K562 (cell line): ENCODE measurements around the gene SVBP. TPM values are rescaled to one million over a fixed set of nuclear protein-coding genes. Genes with fewer than 3 reads are reported as not detected.
A peak's percentile ranks its signal among the peaks of the same experiment; 100 is the strongest.

ENCODE experiments used
- ATAC-seq: fragments of 200-7000 bp; cut with Tn5 transposase; 3 replicates; pipeline ENCODE4 v1.9.1; 2020; ENCODE audit warnings: moderate library complexity
- BruUV-seq: library from RNA; stranded (reverse); fragments of 400-500 nt; replicated peaks from 2 replicates; lab custom pipeline; 2021; lab: Mats Ljungman, UMichigan
- CTCF ChIA-PET: fragments of 300-600 bp; formaldehyde crosslinking; extraction: SDS; loops from one replicate; lab custom pipeline; 2021; ENCODE audit warnings: low intra/inter-chr PET ratio; lab: Yijun Ruan, JAX
- POLR2A ChIA-PET: fragments of 300-600, 350-650 bp; sonication (Branson Sonifier 250); formaldehyde crosslinking; extraction: SDS; loops from one replicate; lab custom pipeline; 2021; ENCODE audit warnings: antibody characterized with exemption, inconsistent platforms; lab: Yijun Ruan, JAX
- DNase-seq, 4 experiments: peaks; one replicate each; pipeline versions ENCODE4 v3.0.0 to v3.0.0-alpha.2; 2011 to 2018; ENCODE audit warnings: low spot score in 3 of 4, mixed read lengths in 3 of 4; ENCODE audit errors: extremely low read depth in 1 of 4
- FAIRE-seq: peaks from 2 replicates; lab custom pipeline; 2011; peaks lifted over from hg19 to GRCh38; lab: Jason Lieb, UNC
- H2AFZ ChIP-seq: 2 replicates; pipeline ENCODE4 v1.6.0; 2011; ENCODE audit warnings: low read depth, low read length, control low read depth, inconsistent platforms
- H3K27ac ChIP-seq: fragments of 200-600 bp; 3 replicates; pipeline ENCODE4 v1.8.0; 2011; ENCODE audit warnings: low read depth, mild to moderate bottlenecking, control low read depth, inconsistent platforms, low read length, moderate library complexity, mixed read lengths; ENCODE audit errors: extremely low read depth
- H3K27me3 ChIP-seq, 2 experiments: fragments of 300-600 bp in 1 of 2; 2 replicates in 1 of 2; 3 replicates in 1 of 2; pipeline versions ENCODE4 v1.6.0 to v1.8.0; 2011; ENCODE audit warnings: inconsistent platforms in 2 of 2, low read length in 2 of 2, mild to moderate bottlenecking in 1 of 2, mixed read lengths in 1 of 2, moderate library complexity in 1 of 2; ENCODE audit not compliant: control insufficient read depth in 2 of 2, insufficient read depth in 2 of 2
- H3K36me3 ChIP-seq: fragments of 300-600 bp; 3 replicates; pipeline ENCODE4 v1.8.0; 2011; ENCODE audit warnings: mild to moderate bottlenecking, low read length, inconsistent platforms; ENCODE audit not compliant: control insufficient read depth, insufficient read depth
- H3K4me1 ChIP-seq, 2 experiments: fragments of 200-600 bp in 1 of 2; replicated peaks in 1 of 2; 2 replicates in 1 of 2; 3 replicates in 1 of 2; pipeline versions ENCODE4 v1.5.1 to v1.8.0; 2011; ENCODE audit warnings: inconsistent platforms in 2 of 2, low read length in 2 of 2, mild to moderate bottlenecking in 1 of 2, mixed read lengths in 1 of 2, moderate library complexity in 1 of 2; ENCODE audit not compliant: control insufficient read depth in 2 of 2, insufficient read depth in 2 of 2
- H3K4me2 ChIP-seq: 2 replicates; pipeline ENCODE4 v1.6.1; 2011; ENCODE audit warnings: low read length, control low read depth, inconsistent platforms, mixed read lengths; ENCODE audit not compliant: insufficient read depth
- H3K4me3 ChIP-seq: fragments of 200-600 bp; sonication (generic), shearing (Covaris generic); 2 replicates; pipeline ENCODE4 v1.5.1; 2016; ENCODE audit warnings: control low read depth, inconsistent platforms
- H3K79me2 ChIP-seq: fragments of 200-600 bp; 3 replicates; pipeline ENCODE4 v1.8.0; 2011; ENCODE audit warnings: low read length, inconsistent platforms; ENCODE audit not compliant: control insufficient read depth, insufficient read depth
- H3K9ac ChIP-seq, 2 experiments: 2 replicates each; pipeline versions ENCODE4 v1.6.0 to v1.6.1; 2011; ENCODE audit warnings: low read depth in 2 of 2, low read length in 2 of 2, control low read depth in 1 of 2, inconsistent platforms in 1 of 2, mild to moderate bottlenecking in 1 of 2, mixed read lengths in 1 of 2; ENCODE audit not compliant: insufficient read depth in 1 of 2
- H3K9me1 ChIP-seq: one replicate; pipeline ENCODE4 v1.6.0; 2011; ENCODE audit warnings: inconsistent platforms, mild to moderate bottlenecking, low read length, moderate library complexity; ENCODE audit not compliant: control insufficient read depth, insufficient read depth
- H3K9me3 ChIP-seq: replicated peaks from 2 replicates; pipeline ENCODE4 v1.5.1; 2011; ENCODE audit warnings: low read depth, low read length, inconsistent platforms; ENCODE audit not compliant: control insufficient read depth, insufficient read depth
- H4K20me1 ChIP-seq: replicated peaks from 2 replicates; pipeline ENCODE4 v1.6.1; 2011; ENCODE audit warnings: low read length, inconsistent platforms, mixed read lengths; ENCODE audit not compliant: control insufficient read depth, insufficient read depth
- CHD2 ChIP-seq: IDR thresholded peaks from 2 replicates; pipeline ENCODE4 v1.6.1; 2011; ENCODE audit warnings: low read depth, low read length
- DPF2 ChIP-seq: fragments of 450-650 bp; IDR thresholded peaks from 2 replicates; pipeline ENCODE4 v1.6.1; 2016
- ESRRB ChIP-seq: fragments of 250-450 bp; sonication (Bioruptor Pico); IDR thresholded peaks from 2 replicates; pipeline ENCODE4 v1.5.0; 2020; ENCODE audit warnings: mild to moderate bottlenecking, moderate library complexity, borderline replicate concordance
- RBFOX2 ChIP-seq: fragments of 200-400 bp; formaldehyde crosslinking; IDR thresholded peaks from 2 replicates; pipeline ENCODE4 v1.6.1; 2017; ENCODE audit warnings: low read depth, mild to moderate bottlenecking, low read length, moderate library complexity
- ZBTB33 ChIP-seq: sonication (generic); formaldehyde crosslinking; IDR thresholded peaks from 2 replicates; pipeline ENCODE4 v1.8.1; 2023; ENCODE audit warnings: mild to moderate bottlenecking, missing genetic modification reagents
- ZNF586 ChIP-seq: fragments of 450-650 bp; formaldehyde crosslinking; conservative IDR thresholded peaks from 2 replicates; pipeline ENCODE4 v1.4.0; 2020; ENCODE audit warnings: mild to moderate bottlenecking, moderate library complexity
- ZNF75A ChIP-seq: fragments of 450-650 bp; formaldehyde crosslinking; IDR thresholded peaks from 2 replicates; pipeline ENCODE4 v1.4.0; 2020; ENCODE audit warnings: mild to moderate bottlenecking
- WGBS: fragments of 100-300 bp; shearing (Covaris generic); methylation state at CpG from one replicate; pipeline ENCODE4 v1.1.6; 2016; ENCODE audit warnings: low coverage, mixed read lengths; ENCODE audit not compliant: insufficient coverage; ENCODE audit errors: missing lambda C conversion rate; 5-methylcytosine and 5-hydroxymethylcytosine counted together
- in situ Hi-C: fragments of 300-500 bp; cut with MboI; formaldehyde crosslinking; loops from 4 replicates; pipeline ENCODE4 v1.15.0; 2018; ENCODE audit warnings: inconsistent platforms, mixed read lengths
- intact Hi-C: fragments of 100-400 bp; cut with micrococcal nuclease; formaldehyde crosslinking; loops from 2 replicates; pipeline ENCODE4 v1.14.2; 2022
- polyA plus RNA-seq, 8 experiments: library from polyadenylated mRNA; depleted of rRNA in 4 of 8; stranded (reverse) in 5 of 8; unstranded in 3 of 8; fragments of >200 nt; fragmentation: Nextera tagmentation in 2 of 8; fragmentation: Illumina TruSeq in 1 of 8; extraction: Ambion mirVana in 2 of 8; extraction: Trizol in 1 of 8; gene quantifications; 2 replicates each; pipeline versions ENCODE4 v1.2.1 to v1.2.3, GENCODE V29; 2011 to 2014; ENCODE audit warnings: inconsistent platforms in 1 of 8, missing spikeins in 1 of 8
- total RNA-seq, 7 experiments: library from RNA; depleted of rRNA in 6 of 7; stranded (reverse); fragments of >200 nt in 6 of 7; fragmentation: Illumina TruSeq in 2 of 7; extraction: Trizol in 2 of 7; gene quantifications; 2 replicates each; pipeline versions ENCODE4 v1.2.1 to v1.2.3, GENCODE V29; 2011 to 2021; ENCODE audit warnings: low replicate concordance in 1 of 7

SVBP gene
- total and polyA plus RNA-seq, 9 of the 15 experiments (the other 6 are each of a cell fraction or from before 2014, with no cell fraction given): 31.7 to 49.7 (median 40.0) TPM

- Histone ChIP-seq H3K79me2 (peaks cover 21% of the 10 kb centered on the region), H3K4me2 (no peak overlapping the region), H3K4me1 (peaks cover 13 to 18% of the 10 kb centered on the region in 2 experiments), H4K20me1 (no peaks in the 10 kb centered on the region), H3K9me1 (no peaks in the 10 kb centered on the region), H2AFZ (no peak overlapping the region), H3K27me3 (no peaks in the 10 kb centered on the region), H3K36me3 (peaks cover 36% of the 10 kb centered on the region; the same call in 2 of the 3 replicates), H3K27ac (no peak overlapping the region), H3K4me3 (no peak overlapping the region), H3K9me3 (peaks cover 5% of the 10 kb centered on the region), H3K9ac (0 out of 4 replicates have a peak overlapping the region, but pooled peaks of 1 of the 2 experiments have one; percentile 3)
- ATAC-seq (no peak), DNase-seq (no peak), FAIRE-seq (no peak)
- TF ChIP-seq ZNF75A (CRISPR knock-in tag) (peak; percentile 95), DPF2 (no peak), RBFOX2 (0 out of 2 replicates have a peak, but pooled peaks have one; percentile 19), ESRRB (CRISPR knock-in tag) (no peak), ZBTB33 (0 out of 2 replicates have a peak, but pooled peaks have one; percentile 21), ZNF586 (CRISPR knock-in tag) (no peak), CHD2 (no peak)
- POLR2A ChIA-PET: interaction anchor here (0.9 to 1.4 kb wide), 2 partner anchors 10 to 21 kb away, joined by 3 to 4 read pairs; no protein-coding TSS in a partner anchor
- 95% methylated on average over 15 of the region's 15 CpGs for WGBS
- intact Hi-C loops (no loop called here), in situ Hi-C loops (no loop called here)
- BruUV-seq: no TSS peak
- CTCF ChIA-PET: no interaction called here
These were observed 34.2 kb upstream of the SVBP start for GRCh38 chr1:42851420-42851819.
